8988T (cell line): ENCODE data around the gene PDX1.
A peak's percentile ranks its signal among the peaks of the same experiment; 100 is the strongest.
"Not testable (repeated sequence)": the region's sequence is repeated elsewhere in the genome, so short reads cannot be mapped to it uniquely, and the experiment has no call there.

Experiments used
- DNase-seq: peaks from one replicate; pipeline ENCODE4 v3.0.0; 2011

PDX1 gene

DNA sequence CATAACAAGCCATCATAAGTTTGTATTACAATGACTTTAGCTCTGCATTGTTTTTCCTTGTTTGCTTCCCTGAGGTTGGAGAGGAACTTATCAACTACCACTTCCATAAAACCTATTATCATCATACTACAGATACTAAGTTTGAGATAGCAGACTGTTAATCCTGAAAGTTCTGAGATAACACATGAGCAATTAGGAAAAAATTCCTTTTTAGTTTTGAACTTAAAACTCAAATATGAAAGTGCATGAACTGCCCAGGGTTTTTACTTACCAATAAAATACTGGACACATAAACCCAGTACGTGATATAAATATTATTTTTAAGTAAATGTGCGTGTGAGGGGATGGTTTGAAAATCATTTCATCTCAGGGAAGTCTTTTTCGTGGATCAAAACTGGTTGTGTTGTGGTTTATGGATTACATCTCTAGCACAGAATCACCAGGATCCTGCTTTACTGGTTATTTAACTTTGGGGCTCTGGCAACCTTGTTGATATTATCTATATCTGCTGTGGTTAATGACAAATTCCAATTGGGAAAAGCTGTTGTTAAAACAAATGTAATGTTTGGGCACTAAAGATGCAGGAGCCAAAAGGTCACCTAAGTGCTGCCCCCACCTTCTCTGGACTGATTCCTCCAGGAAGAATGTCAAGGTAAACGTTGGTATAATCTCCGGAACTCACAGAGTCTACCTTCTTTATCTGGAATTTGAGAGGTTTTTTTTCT is 36.9 kb downstream of the PDX1 start:
- no peak for DNase-seq

DNA sequence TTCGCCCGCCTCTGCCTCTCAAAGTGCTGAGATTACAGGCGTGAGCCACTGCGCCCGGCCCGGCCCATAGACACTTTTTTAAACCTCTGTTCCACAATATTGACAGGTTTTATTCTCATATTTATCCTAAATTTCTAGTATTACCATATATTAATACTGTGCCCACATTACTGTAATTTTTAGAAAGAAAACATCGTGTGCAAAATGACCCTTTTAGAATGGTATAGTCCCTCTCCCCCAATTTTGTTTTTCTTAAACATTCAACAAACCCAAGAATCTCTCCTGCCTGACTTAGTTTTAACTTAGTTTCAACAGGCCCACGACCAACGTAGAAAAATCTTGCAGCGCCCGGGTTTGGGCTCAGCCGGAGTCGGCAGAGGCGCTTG is 40.2 kb downstream of the PDX1 start:
- no peak for DNase-seq

DNA sequence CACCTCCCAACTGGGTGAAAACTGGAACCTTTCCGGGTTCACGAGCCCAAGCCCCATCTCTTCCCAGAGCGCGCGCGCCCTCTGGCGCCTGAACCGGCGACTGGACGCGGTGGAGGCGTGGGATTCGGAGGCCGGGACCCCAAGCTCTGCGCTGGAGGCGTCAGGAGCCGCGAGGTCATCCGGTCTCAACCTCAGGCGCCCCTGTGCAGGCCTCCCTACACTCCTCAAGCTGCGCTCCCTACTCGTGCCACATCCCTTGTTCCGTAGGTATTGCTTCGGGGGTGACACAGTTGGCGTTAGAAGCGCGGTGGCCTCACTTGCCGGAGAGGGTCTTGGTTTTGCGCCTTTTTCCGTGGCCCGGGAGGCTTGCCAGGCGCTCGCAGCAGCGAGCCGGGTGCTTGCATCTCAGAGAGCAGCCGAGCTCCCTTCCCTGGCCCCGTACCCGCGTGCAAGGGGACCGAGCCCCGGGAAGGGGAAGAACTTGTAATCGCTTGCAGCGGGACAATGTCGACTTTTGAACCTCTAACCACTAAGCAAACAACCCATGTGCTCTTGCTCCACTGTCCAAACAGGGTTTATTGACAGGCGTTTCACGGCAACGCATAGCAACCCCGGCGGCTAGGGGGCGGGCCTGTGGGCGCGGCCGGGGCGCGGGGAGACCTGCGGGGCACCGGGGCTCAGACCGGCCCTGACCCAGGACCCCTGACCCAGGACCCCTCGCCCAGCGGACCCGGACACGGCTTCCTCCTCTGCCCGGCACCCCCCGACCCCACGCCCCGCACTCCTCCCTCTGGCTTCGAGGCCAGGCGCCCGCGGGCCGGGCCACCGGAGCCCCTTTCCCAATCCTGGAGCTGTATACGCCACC is 40.8 kb downstream of the PDX1 start:
- peak; percentile 75 for DNase-seq

DNA sequence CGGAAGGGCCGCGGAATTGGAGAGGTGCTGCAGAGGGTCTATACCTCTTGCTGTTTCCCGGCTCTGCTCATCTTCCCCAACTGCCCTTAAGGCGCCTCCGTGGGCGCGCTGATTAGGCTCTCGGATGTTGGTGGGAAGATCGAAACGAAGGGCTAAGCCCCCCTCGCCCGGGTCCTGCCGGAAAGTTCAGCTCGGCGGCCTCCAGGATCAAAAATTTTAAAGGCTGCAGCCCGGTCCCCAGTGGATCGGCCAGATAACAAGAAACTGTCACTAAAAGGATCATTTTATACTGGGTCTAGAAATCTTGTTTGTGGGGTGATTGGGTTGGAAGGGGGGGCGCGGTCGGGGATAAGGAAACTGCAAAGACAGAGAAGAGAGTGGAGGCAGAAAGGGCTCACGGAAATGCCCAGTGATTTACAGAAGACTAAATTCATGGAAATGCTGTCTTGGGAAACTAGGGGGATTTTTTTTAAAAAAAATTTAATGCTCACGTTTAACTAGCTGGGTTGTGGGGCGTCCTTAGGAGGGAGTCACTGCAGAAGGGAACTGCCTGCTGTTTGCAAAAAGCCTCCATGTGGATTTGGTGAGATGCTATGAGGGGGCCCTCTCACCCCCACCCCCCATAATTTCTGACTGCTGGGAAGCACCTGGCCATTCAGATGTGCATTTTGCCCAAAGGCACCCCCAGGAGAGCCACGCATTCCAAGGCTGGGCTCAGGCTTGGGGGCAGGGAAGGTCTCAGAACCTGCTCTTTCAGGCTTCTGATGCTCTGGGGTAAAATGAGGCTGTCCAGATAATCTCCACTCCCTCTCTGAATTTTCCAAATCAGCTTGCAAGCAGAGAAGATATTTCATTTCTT is 41.7 kb downstream of the PDX1 start:
- DNase-seq = no peak

DNA sequence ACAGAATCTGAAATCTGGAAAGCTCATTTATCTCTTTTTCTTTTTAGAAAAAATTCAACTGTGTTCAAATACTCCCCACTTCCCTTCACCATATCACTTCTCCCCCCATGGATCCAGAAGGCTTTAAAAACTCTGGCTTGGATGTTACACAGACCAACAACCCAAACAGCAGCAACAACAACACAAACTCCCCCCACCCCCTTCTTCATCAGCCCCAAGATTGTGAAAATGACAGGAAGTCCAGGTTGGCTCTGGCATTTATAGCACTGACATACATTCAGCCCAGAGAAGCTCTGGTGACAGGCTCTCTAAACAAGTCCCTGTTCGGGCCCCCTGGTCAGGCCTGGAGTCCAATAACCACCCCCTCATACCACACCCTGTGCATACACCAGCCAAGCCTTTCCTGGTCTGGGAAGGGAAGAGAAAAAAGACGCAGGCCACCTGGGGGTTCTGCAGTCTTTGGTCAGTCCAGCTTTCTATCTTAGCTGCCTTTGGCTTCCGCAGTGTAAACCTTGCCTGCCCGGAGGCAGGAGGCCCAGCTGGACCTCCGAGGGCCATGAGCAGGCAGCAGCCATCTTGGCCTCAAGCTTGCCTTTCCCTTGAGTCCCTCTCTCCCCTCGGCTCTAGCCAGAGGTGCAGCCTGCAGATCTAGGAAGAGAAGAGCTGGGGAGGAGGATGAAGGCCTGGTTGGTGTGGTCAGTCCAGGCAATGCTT is 42.5 kb downstream of the PDX1 start:
- DNase-seq = no peak

DNA sequence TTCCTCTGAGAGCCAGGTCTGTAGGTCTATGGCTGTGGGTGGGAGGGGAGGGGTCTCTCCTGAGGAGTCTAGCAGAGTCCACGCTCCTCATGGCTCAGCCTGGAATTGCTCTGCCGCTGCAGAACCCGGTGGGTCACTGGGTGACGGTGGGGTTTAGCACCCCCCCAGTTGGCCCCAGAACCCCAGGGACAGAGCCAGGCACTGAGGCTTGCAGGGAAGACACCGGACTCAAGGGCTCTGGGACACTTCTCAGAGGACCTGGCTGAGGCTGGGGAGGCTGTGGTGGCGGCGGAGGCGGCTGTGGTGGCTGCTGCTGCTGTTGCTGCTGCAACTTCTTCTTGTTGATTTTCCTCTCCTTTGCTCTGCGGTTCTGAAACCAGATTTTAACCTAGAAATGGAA is 43.2 kb downstream of the PDX1 start:
- no peak for DNase-seq

DNA sequence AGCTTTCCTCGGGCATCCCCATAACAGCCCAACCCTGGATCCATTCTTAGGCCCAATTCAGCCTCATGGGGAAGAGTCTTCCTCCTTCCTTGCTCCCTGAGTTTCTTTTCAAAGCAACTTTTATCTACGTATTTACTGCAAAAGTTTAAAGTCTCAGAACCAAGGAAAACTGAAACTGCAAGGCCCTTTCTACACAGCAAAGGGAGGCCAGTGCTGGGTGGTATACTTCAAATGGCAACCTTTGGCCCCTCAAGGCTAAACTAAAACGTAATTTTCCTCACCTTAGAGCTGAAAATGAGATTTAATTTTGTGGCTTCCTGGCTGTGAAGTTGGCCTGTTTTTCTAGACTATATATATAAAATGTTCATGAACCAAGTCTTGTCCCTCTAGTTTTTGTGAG is 43.7 kb downstream of the PDX1 start:
- no peak for DNase-seq

DNA sequence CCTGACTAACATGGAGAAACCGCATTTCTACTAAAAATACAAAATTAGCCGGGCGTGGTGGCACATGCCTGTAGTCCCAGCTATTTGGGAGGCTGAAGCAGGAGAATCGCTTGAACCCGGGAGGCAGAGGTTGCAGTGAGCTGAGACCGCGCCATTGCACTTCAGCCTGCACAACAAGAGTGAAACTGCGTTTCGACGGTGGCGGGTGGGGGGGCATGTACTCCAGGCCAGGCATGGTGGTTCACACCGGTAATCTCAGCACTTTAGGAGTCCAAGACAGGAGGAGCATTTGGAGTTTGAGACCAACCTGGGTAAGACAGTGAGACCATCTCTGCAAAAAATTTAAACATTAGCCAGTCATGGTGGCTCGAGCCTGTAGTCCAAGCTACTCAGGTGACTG is 44.4 kb downstream of the PDX1 start:
- not testable (repeated sequence) for DNase-seq

DNA sequence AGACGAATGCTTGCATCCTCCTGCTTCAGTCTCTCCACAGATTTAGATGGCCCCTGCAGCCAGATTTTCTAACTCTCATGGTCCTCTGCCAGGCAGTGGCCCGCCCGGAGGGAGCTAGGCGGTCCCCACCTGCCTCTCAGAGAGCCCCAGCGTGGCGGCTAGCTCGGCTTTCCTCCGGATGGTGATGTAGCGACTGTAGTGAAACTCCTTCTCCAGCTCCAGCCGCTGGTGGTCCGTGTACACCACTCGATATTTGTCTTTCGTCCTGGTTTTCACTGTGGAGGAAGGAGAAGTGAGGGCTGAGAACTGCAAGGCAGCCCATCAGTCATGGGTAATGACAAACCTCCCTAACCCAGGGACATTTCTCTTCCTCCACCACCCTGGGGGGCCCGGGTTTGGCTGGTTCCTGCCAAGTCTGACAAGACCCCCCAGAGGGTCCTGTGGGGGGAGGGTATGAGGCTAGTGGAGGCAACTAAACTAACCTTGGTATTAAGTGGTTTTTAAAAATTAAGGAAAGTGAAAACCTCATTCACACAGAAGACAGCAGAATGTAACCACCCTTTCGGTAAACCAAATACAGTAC is 45.0 kb downstream of the PDX1 start:
- DNase-seq = no peak

DNA sequence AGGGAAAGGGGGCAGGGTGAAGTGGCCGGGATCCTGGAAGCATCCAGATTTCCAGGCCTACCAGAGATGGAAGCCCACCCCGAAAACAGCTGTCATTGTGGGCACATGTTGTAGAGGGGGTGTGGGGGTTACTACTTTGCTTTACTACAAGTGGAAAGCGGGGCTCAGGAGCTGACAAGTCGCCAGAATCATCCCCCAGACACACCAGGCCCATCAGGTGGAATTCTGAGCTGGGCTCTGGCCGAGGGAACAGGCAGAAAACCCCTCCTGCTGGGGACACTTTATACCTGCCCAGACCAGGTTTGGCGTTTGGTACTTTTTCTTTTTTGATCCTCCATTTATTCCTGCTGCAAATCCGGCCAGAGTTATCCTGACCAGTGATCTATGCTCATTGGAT is 45.5 kb downstream of the PDX1 start:
- no peak for DNase-seq

DNA sequence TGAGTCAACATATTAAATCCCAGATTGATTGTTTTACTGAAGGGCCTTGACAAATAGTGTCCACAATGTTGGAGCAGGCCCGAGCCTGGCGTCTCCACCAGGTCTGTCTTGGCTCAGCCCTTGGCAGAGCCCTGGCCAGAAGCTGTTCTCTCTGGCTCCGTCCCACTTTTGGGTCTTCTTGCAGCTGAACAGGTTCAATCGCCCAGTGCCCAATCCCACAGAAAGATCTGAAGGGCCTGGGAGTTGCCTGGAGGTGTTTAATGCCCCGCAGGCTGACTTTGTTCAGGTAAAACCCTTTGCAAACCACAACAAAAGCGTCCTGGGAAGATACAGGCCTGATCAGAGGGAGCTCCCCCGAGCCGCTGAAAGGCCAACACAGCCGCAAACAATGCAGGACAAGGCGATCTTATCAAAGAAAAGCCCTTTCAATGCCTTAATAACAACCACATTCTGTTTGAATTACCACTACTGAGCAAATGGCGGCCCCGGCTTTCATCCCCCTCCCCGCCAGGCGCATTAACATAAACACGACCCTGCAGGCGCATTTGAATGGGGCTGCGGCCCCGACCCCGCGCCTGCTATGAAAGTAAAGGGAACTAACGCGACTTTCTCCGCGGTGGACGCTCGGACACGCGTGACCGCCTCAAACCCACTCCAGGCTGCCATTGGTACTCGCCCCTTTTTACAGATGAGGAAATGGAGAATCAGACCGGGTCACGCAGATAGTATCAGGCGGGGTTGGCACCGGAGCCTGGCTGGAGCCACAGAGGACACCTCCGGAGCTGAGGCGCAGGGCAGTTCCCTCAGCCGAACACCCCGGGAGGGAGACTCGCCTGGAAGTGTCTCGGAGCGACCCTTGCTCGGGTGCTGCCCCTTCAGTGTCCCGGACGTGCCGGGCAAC is 46.2 kb downstream of the PDX1 start:
- DNase-seq = no peak

DNA sequence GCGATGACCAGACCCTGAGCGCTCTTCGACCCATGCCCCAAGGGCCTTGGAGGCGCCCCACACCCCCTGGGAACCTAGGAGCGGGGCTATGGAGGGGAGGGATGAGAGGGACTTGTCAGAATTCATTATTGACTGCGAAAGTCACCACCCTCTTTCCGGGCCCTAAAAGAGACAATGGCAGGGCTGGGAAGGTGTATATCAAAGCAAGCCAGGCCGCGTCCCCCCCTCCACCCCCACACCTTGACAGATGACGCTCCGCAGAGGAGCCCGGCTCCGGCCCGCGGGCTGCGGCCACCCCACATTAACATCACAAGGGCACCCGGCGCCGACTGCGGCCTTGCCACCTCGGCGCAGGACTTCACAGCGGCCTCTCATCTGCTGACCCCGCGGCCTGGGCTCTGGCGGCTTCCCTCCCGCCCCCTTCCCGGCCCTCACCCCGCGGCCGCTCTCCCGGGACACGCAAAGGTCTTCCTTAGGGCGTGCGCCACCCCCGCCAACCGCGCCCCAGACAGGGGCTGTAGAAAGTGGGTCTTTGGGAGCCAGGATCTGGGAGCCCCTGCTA is 46.9 kb downstream of the PDX1 start:
- no peak for DNase-seq

DNA sequence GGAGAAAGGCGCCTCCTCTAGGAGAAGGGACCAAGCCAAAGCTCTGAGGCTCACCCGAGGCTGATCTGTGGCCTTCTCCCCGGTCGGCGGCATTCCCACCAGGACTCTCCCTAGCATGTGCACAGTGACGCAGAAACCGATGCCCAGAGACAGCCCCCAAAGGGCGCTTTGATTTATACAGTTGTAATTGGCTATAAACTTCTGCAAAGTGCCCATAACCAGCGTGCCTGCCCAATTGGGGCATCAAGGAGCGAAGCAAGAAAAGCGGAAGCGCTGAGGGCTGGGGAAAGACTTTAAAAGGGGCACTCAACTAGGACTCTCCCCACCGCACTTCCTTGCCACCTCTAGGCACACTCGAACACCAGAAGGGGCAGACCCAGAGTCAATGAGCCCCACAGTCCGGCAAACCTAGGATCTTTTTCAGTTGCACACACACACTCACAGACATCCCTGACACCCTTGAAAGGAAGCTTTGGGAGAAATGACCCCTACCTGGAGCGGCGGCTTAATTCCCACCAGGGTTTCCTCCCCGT is 47.5 kb downstream of the PDX1 start:
- peak; percentile 33 for DNase-seq

DNA sequence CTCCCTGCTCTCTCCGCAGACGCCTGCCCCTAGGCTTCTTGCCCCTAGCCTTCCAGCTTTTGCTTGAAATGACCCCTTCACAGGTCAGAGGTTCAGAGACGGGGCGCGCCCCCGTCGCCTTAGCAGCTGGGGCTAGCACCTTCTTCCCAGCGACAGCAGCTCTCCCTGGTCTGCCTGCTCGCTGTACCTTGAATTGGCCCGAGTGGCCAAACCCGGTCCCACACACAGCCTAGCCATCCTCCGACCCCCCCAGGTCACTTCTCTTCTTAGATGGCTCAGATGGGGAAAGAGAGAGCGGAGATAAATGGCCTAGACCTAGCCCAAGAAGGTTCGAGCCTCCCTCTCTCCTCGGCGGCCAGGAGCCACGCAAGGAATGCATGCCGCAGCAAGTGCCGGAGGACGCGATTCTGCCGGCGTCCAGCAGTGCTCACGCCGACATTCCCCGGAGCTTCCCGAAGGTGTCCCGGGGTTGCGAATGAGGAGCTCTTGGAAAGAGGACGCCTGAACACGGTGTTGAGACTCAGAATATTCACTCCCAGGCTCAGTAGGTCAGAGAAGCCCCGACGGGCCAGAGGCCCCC is 48.0 kb downstream of the PDX1 start:
- peak; percentile 79 for DNase-seq

DNA sequence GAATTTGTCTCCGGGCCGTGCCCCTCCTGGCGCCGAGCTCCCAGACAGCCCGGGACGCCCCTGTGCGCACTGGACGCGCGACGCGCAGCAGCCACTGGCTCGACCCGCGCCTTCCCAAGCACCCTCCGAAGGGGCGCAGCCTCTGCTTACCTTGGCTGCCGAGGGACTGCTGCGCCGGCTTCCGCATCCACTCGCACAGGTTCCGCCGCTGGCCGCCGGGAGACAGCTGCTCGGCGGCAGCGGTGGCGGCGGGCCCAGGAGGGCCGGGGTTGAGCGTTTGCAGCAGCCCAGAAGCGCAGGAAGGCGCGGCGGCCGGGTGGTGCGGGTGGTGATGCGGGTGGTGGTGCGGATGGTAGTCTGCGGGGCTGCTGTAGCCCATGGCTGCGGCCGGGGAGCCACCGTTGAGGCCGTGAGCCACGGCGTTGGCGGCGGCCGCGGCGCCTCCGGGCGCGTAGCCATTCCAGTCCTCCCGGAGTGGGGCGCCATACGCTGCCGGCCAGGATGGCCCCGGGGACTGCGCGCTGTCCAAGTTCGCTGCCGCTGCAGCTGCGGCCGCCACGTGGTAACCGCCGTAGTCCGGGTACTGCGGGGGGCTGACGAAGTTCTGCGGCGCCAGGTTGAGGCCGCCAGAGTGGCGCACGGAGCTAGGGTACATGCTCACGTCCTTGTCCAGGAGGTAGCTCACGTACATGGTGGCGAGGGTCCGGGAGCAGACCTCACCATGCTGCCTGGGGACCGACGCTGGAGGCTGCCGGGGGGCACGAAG is 48.7 kb downstream of the PDX1 start:
- DNase-seq = peak; percentile 82

DNA sequence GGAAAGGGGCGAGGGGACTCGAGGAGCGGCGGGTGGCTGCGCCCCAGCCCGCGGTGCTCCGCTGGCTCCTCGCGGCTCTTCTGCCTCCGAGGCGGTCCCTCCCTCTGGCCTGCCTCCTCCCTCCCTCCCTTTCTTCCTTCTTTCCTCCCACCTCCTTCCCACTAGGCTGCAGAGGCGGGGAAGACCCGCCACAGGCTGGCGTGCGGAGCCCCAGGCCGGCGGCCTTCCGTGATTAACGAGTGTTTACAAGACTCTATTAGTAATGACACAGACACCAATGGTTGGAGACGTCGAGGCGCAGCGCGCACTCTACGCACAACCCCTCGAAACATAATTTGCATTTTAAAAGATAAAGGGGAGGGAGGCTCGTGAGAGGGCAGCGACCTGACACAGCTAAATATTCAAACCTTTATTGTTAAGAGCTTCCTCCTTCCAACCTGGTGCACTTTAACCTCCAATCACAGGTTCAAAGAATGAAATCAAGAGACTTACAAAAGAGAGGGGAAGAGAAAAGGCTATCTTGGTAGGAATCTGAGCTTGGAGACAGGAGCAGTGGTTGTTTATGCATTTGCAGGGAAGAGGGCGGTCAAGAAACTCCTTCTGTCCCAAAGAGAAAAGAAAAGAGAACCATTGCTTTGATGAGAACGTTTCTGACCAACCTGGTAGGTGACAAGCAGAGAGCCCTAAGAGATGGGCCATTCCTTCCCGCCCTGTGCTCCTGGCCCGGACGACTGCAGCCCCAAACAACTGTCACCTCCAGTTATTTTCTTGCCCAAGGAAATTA is 49.5 kb downstream of the PDX1 start, which contains the start of gene CDX2:
CDX2 (minus strand) TSS at position 234 of the 784 bp plus-strand sequence. CDS start 309 bp downstream, outside the sequence.
- peak; percentile 87 for DNase-seq

DNA sequence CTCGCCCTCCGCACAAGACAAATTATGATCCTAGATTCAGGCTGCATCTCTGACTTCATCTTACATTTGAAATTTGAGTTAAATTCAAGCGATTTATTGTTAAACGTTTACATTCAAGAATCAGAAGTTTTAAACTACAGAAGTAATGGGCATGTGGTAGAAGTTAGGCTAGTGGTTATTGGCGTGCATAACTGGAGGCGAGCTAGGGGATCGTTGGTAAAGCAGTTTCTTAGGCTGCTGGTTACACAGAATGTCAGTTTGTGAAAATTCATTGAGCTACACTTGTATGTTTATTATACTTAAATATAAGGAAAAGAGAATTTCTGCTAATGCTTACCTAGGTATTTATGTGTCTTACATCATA is 50.0 kb downstream of the PDX1 start:
- DNase-seq = no peak
